Kidney (tissue), 14 donors: Measurements from ENCODE around the gene ADAMTS17. TPM values are rescaled to one million over a fixed set of nuclear protein-coding genes. Genes with fewer than 3 reads are reported as not detected.

ENCODE experiments used
- DNase-seq, 5 donors: peaks; one replicate each; pipeline ENCODE4 v3.0.0-alpha.2; 2013 to 2020
- FAIRE-seq: peaks from 2 replicates; lab custom pipeline; 2012; peaks lifted over from hg19 to GRCh38; lab: Jason Lieb, UNC
- H3K27ac ChIP-seq, 2 donors: one replicate each; pipeline ENCODE4 v1.7.0; 2013; ENCODE audit warnings: low read depth in 2 of 2, low read length in 2 of 2, inconsistent platforms in 1 of 2
- H3K27me3 ChIP-seq: one replicate; pipeline ENCODE4 v1.7.1; 2013; ENCODE audit warnings: low read length, inconsistent platforms; ENCODE audit not compliant: control insufficient read depth, insufficient read depth
- H3K36me3 ChIP-seq, 3 donors: one replicate each; pipeline versions ENCODE4 v1.7.0 to v1.7.1; 2013; ENCODE audit warnings: low read length in 3 of 3, control low read depth in 1 of 3, inconsistent platforms in 1 of 3; ENCODE audit not compliant: insufficient read depth in 3 of 3, control insufficient read depth in 2 of 3
- H3K4me1 ChIP-seq, 3 donors: one replicate each; pipeline versions ENCODE4 v1.7.0 to v1.7.1; 2013; ENCODE audit warnings: low read length in 3 of 3, inconsistent platforms in 1 of 3, low read depth in 1 of 3; ENCODE audit not compliant: control insufficient read depth in 2 of 3, insufficient read depth in 2 of 3
- H3K4me3 ChIP-seq, 3 donors: one replicate each; pipeline versions ENCODE4 v1.7.0 to v1.8.1; 2013; ENCODE audit warnings: low read length in 3 of 3, control low read depth in 1 of 3, inconsistent platforms in 1 of 3
- H3K9ac ChIP-seq, 3 donors: one replicate each; pipeline versions ENCODE4 v1.7.0 to v1.7.1; 2013; ENCODE audit warnings: low read length in 3 of 3, control low read depth in 1 of 3, inconsistent platforms in 1 of 3
- H3K9me3 ChIP-seq, 3 donors: one replicate each; pipeline versions ENCODE4 v1.7.0 to v1.7.1; 2013; ENCODE audit warnings: low read length in 3 of 3, control low read depth in 1 of 3, inconsistent platforms in 1 of 3; ENCODE audit not compliant: control insufficient read depth in 2 of 3, insufficient read depth in 1 of 3
- intact Hi-C: fragments of 100-400 bp; cut with DNase I; formaldehyde crosslinking; loops from one replicate; pipeline ENCODE4 v1.11.1; 2022
- polyA plus RNA-seq: library from polyadenylated mRNA; stranded (reverse); fragments of 350-450 nt; fragmentation: Illumina TruSeq; extraction: RNeasy Lipid Tissue Mini Kit (QIAGEN cat#74804); gene quantifications from one replicate; pipeline ENCODE4 v1.2.3, GENCODE V29; 2014; ENCODE audit warnings: low read depth, low replicate concordance; ENCODE audit not compliant: insufficient read depth
- total RNA-seq: library from RNA; stranded (reverse); fragmentation: NEBNext Ultra II Directional; extraction: Animal tissue kit (Norgen Biotek cat#: 25700); gene quantifications from one replicate; pipeline ENCODE4 v1.2.1, GENCODE V29; 2021
- TF ChIP-seq, protein P1 (sequence below): IDR thresholded peaks from 3 replicates; pipeline ENCODE4 v1.5.1; 2012; ENCODE audit warnings: mild to moderate bottlenecking, moderate library complexity, borderline replicate concordance; ENCODE audit not compliant: insufficient read depth; ENCODE audit errors: extremely low read depth
- donor health status: control.
- donor health status: control.
- donor health status: control.
- donor health status: control.
- donor health status: control.
- donor health status: DM: yes; HTN: yes; CAD: no.
- donor health status: Normal renal cell carcinoma (clear cell type).

The ADAMTS17 gene
- total and polyA plus RNA-seq, 2 donors from 2014 or later, result 1.7 to 2.2 TPM

DNA sequence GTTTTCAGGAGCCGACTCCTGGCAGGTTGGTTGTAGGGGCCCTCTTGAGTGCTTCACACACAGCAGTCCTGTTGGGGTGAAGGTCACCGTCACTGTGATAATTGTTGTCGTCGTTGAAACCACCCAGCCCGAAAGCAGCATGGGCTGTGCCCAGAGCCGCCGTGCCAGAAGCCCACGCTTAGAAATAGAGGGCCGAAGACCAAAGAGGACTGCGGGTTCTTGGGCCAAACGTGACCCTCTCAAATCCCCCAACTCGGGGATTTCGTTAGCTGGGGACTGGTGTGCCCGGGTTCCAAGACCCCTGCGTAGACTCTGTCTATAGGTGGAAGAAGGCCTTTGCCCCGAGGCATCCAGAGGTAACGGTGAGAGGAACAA, 7.5 kb upstream of the ADAMTS17 start:
- TF ChIP-seq, protein P1, sequence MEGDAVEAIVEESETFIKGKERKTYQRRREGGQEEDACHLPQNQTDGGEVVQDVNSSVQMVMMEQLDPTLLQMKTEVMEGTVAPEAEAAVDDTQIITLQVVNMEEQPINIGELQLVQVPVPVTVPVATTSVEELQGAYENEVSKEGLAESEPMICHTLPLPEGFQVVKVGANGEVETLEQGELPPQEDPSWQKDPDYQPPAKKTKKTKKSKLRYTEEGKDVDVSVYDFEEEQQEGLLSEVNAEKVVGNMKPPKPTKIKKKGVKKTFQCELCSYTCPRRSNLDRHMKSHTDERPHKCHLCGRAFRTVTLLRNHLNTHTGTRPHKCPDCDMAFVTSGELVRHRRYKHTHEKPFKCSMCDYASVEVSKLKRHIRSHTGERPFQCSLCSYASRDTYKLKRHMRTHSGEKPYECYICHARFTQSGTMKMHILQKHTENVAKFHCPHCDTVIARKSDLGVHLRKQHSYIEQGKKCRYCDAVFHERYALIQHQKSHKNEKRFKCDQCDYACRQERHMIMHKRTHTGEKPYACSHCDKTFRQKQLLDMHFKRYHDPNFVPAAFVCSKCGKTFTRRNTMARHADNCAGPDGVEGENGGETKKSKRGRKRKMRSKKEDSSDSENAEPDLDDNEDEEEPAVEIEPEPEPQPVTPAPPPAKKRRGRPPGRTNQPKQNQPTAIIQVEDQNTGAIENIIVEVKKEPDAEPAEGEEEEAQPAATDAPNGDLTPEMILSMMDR, result no peak
- intact Hi-C loops, result no loop called here
- Histone ChIP-seq H3K9me3 (no peaks in the 10 kb centered on the region), H3K4me1 (no peaks in the 10 kb centered on the region), H3K4me3 (peak overlapping the region in 1 of 3 donors; percentile 90), H3K9ac (peak overlapping the region in 2 of 3 donors; percentile 68 to 93), H3K27ac (peak overlapping the region; percentile 91 to 95), H3K27me3 (peaks cover 5% of the 10 kb centered on the region), H3K36me3 (no peaks in the 10 kb centered on the region)
- DNase-seq (no peak), FAIRE-seq (no peak)

DNA sequence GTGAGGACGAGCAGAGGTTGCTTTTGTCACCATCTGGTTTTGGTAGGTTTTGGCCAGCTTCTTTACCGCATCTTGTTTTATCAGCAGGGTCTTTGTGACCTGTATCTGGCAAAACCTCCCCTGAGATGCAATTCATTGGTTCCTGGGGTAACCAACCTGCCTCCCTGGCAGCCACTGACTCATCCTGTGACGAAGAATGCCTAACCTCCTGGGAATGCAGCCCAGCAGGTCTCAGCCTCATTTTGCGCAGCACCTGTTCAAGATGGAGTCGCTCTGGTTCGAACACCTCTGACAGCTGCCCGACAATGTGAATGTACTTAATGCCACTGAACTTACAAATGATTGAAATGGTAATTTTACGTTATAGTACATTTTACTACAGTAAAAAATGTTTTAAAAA, 6.8 kb upstream of the ADAMTS17 start:
- FAIRE-seq (no peak), DNase-seq (no peak)
- Histone ChIP-seq H3K9me3 (no peaks in the 10 kb centered on the region), H3K4me1 (no peaks in the 10 kb centered on the region), H3K27ac (no peak overlapping the region), H3K36me3 (no peaks in the 10 kb centered on the region), H3K9ac (no peak overlapping the region), H3K27me3 (peaks cover 5% of the 10 kb centered on the region), H3K4me3 (no peak overlapping the region)
- intact Hi-C loops, result no loop called here
- TF ChIP-seq, protein P1, result no peak

DNA sequence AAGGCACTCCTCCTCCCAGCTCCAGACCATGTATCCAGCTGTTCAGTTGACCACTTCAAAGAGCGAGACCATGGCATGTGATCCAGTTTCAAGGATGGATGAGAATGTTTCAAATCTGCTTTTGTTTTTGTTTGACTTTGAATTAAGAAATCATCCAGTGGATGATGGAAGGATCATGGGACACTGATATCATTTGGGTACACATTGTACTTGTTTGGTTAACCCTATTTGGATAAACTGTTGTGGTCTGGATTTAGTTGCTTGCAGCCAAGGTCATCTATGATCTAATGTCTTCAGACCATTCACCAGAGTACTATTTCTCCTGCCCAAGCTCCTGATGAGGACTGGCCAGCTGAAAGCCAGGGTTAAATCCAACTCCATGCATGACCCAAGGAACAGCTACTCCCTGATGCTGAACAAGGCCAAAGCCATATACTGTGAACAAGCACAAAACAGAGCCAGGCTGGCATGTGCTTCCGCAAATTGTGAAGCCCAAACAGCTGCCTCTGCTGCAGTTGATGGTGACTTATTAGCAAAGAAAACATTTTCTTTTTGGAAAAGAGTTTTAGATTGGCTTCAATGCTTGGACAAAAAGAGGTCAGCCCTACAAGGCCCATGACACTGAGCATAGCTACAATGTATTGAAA, 5.2 kb upstream of the ADAMTS17 start:
- Histone ChIP-seq H3K9ac (no peak overlapping the region), H3K36me3 (no peaks in the 10 kb centered on the region), H3K9me3 (no peaks in the 10 kb centered on the region), H3K4me1 (peaks cover 0 to 3% (median 0%) of the 10 kb centered on the region in 3 donors), H3K27me3 (peaks cover 8% of the 10 kb centered on the region), H3K4me3 (no peak overlapping the region), H3K27ac (no peak overlapping the region)
- TF ChIP-seq, protein P1, result no peak
- no peak for DNase-seq
- FAIRE-seq, result no peak
- intact Hi-C loops, result no loop called here

DNA sequence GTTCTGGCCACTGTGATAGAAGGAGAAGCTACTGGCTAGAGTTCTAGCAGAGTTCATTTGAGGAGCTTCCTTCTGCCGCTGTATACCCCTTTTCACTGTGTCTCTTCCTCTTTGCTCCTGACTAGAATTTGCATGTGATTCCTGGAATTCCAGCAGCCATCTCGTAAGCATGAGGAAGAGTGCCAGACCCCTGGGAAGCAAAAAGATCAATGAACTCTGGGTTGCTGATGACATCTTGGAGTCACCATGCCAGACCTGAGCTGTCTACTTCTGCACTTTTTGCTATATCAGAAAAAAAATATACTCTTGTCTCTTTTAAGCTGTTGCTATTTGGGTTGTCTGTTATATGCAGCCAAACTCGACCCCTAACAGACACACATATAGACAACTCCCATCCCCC, 3.7 kb upstream of the ADAMTS17 start:
- Histone ChIP-seq H3K36me3 (no peaks in the 10 kb centered on the region), H3K4me1 (peaks cover 0 to 3% (median 0%) of the 10 kb centered on the region in 3 donors), H3K9me3 (no peaks in the 10 kb centered on the region), H3K27ac (no peak overlapping the region), H3K4me3 (no peak overlapping the region), H3K9ac (no peak overlapping the region), H3K27me3 (peaks cover 9% of the 10 kb centered on the region)
- TF ChIP-seq, protein P1, result no peak
- DNase-seq, result no peak
- FAIRE-seq, result no peak
- intact Hi-C loops, result no loop called here
